Endothelial cell of umbilical vein (primary cell): Measurements from ENCODE around the gene C14orf119. TPM values are rescaled to one million over a fixed set of nuclear protein-coding genes. Genes with fewer than 3 reads are reported as not detected.

Source experiments
- BruUV-seq: library from RNA; stranded (reverse); fragments of 400-500 nt; replicated peaks from 2 replicates; lab custom pipeline; 2021; lab: Mats Ljungman, UMichigan
- CTCF ChIA-PET: fragments of 300-600, 350-600 bp; sonication (Branson Sonifier 250); formaldehyde crosslinking; loops from one replicate; lab custom pipeline; 2021; ENCODE audit warnings: antibody characterized with exemption, inconsistent platforms; lab: Charles Lee
- POLR2A ChIA-PET: fragments of 300-600, 350-600 bp; sonication (Branson Sonifier 250); formaldehyde crosslinking; loops from one replicate; lab custom pipeline; 2021; ENCODE audit warnings: antibody characterized with exemption, inconsistent platforms; lab: Charles Lee
- DNase-seq: peaks from one replicate; pipeline ENCODE4 v3.0.0-alpha.2; 2011; ENCODE audit warnings: low read depth, low spot score
- FAIRE-seq: peaks from 2 replicates; lab custom pipeline; 2011; peaks lifted over from hg19 to GRCh38; lab: Jason Lieb, UNC
- H2AFZ ChIP-seq: 2 replicates; pipeline ENCODE4 v1.6.0; 2012; ENCODE audit warnings: low read depth, low read length, control low read depth, inconsistent platforms
- H3K27ac ChIP-seq: 2 replicates; pipeline ENCODE4 v1.5.1; 2011; ENCODE audit warnings: low read depth, mild to moderate bottlenecking, control low read depth, low read length, moderate library complexity; ENCODE audit not compliant: insufficient read depth
- H3K27me3 ChIP-seq, 2 experiments: 2 replicates each; pipeline versions ENCODE4 v1.6.0 to v1.6.1; 2011; ENCODE audit warnings: low read length in 2 of 2, mixed read lengths in 1 of 2; ENCODE audit not compliant: control insufficient read depth in 2 of 2, insufficient read depth in 2 of 2
- H3K36me3 ChIP-seq, 2 experiments: 2 replicates in 1 of 2; 3 replicates in 1 of 2; pipeline ENCODE4 v1.5.1; 2011; ENCODE audit warnings: low read length in 2 of 2, mild to moderate bottlenecking in 1 of 2, moderate library complexity in 1 of 2; ENCODE audit not compliant: control insufficient read depth in 2 of 2, insufficient read depth in 2 of 2; ENCODE audit errors: extremely low read depth in 1 of 2
- H3K4me1 ChIP-seq: 3 replicates; pipeline ENCODE4 v1.5.1; 2011; ENCODE audit warnings: mild to moderate bottlenecking, low read length; ENCODE audit not compliant: control insufficient read depth, insufficient read depth; ENCODE audit errors: extremely low read depth
- H3K4me2 ChIP-seq: 2 replicates; pipeline ENCODE4 v1.6.1; 2011; ENCODE audit warnings: low read length, control low read depth, mixed read lengths; ENCODE audit not compliant: insufficient read depth
- H3K4me3 ChIP-seq, 3 experiments: fragments of 200-600 bp in 1 of 3; sonication (generic), shearing (Covaris generic) in 1 of 3; replicated peaks in 1 of 3; 2 replicates each; pipeline ENCODE4 v1.5.1; 2011 to 2016; ENCODE audit warnings: control low read depth in 3 of 3, low read length in 3 of 3, mild to moderate bottlenecking in 2 of 3, inconsistent platforms in 1 of 3, low read depth in 1 of 3, moderate library complexity in 1 of 3; ENCODE audit not compliant: insufficient read depth in 1 of 3
- H3K79me2 ChIP-seq: 2 replicates; pipeline ENCODE4 v1.6.0; 2012; ENCODE audit warnings: low read length, inconsistent platforms; ENCODE audit not compliant: control insufficient read depth, insufficient read depth
- H3K9ac ChIP-seq: replicated peaks from 2 replicates; pipeline ENCODE3; 2011; ENCODE audit warnings: low read length, control low read depth; ENCODE audit not compliant: insufficient read depth; ENCODE audit errors: extremely low read depth
- H3K9me1 ChIP-seq: replicated peaks from 3 replicates; pipeline ENCODE4 v1.6.0; 2011; ENCODE audit warnings: mild to moderate bottlenecking, low read length; ENCODE audit not compliant: control insufficient read depth, insufficient read depth; ENCODE audit errors: extremely low read depth
- H3K9me3 ChIP-seq: replicated peaks from 2 replicates; pipeline ENCODE4 v1.5.1; 2012; ENCODE audit warnings: low read length, inconsistent platforms; ENCODE audit not compliant: control insufficient read depth, insufficient read depth
- H4K20me1 ChIP-seq: replicated peaks from 2 replicates; pipeline ENCODE3; 2011; ENCODE audit warnings: mild to moderate bottlenecking, low read length; ENCODE audit not compliant: control insufficient read depth, insufficient read depth; ENCODE audit errors: extremely low read depth
- CTCF ChIP-seq, 2 donors: IDR thresholded peaks; 1 replicate in 1 of 2; 2 replicates in 1 of 2; pipeline ENCODE4 v1.5.1; 2011; ENCODE audit warnings: low read length in 2 of 2, mild to moderate bottlenecking in 2 of 2, moderate library complexity in 2 of 2, control low read depth in 1 of 2, inconsistent platforms in 1 of 2, low read depth in 1 of 2; ENCODE audit not compliant: insufficient read depth in 1 of 2; ENCODE audit errors: extremely low read depth in 1 of 2
- EZH2 ChIP-seq: IDR thresholded peaks from 2 replicates; pipeline ENCODE4 v1.6.1; 2012; ENCODE audit warnings: borderline replicate concordance, low read depth, mild to moderate bottlenecking, moderate library complexity, low read length, inconsistent platforms; ENCODE audit not compliant: severe bottlenecking
- MAX ChIP-seq: IDR thresholded peaks from 2 replicates; pipeline ENCODE4 v1.6.1; 2011; ENCODE audit not compliant: insufficient read depth, insufficient read length
- POLR2AphosphoS5 ChIP-seq: IDR thresholded peaks from 2 replicates; pipeline ENCODE4 v1.6.1; 2012; ENCODE audit warnings: low read depth, mild to moderate bottlenecking, control low read depth, low read length, moderate library complexity; ENCODE audit not compliant: insufficient read depth
- dilution Hi-C: fragments of 300-500 bp; cut with MboI; formaldehyde crosslinking; loops from one replicate; pipeline ENCODE4 v1.15.0; 2019; ENCODE audit warnings: low sequenced_read_pairs; ENCODE audit not compliant: extremely low pct_ligation_motif_present
- intact Hi-C: fragments of 100-400 bp; cut with micrococcal nuclease; formaldehyde crosslinking; loops from one replicate; pipeline ENCODE4 v1.10.0; 2022
- polyA plus RNA-seq, 4 experiments: library from polyadenylated mRNA; depleted of rRNA in 3 of 4; stranded (reverse) in 3 of 4; unstranded in 1 of 4; fragments of >200 nt; gene quantifications; 2 replicates each; pipeline versions ENCODE4 v1.2.1 to v1.2.3, GENCODE V29; 2011 to 2012; ENCODE audit warnings: missing spikeins in 1 of 4
- total RNA-seq: library from RNA; stranded (reverse); gene quantifications from 2 replicates; pipeline ENCODE4 v1.2.3, GENCODE V29; 2021

The C14orf119 gene
- total and polyA plus RNA-seq, 2 donors (not counting 3 experiments of a cell fraction or from before 2014, with no cell fraction given) = 58.3 to 60.5 TPM

- Histone ChIP-seq H3K36me3 (no peaks in the 10 kb centered on the region), H3K9me3 (no peaks in the 10 kb centered on the region), H4K20me1 (no peaks in the 10 kb centered on the region), H3K9me1 (no peaks in the 10 kb centered on the region), H3K4me2 (no peak overlapping the region), H3K27ac (no peak overlapping the region), H2AFZ (no peak overlapping the region), H3K79me2 (no peaks in the 10 kb centered on the region), H3K4me3 (no peak overlapping the region), H3K27me3 (no peaks in the 10 kb centered on the region), H3K9ac (no peak overlapping the region), H3K4me1 (peaks cover 24% of the 10 kb centered on the region)
- FAIRE-seq = no peak
- CTCF ChIA-PET = interaction anchor here (3.7 to 14.5 kb wide), 2 partner anchors 11 to 48 kb away, joined by 70 to 1289 read pairs; partner anchors contain the start of gene SLC7A8
- BruUV-seq = no TSS peak
- intact Hi-C loops = no loop called here
- POLR2A ChIA-PET = interaction anchor here (0.6 kb wide), 1 partner anchor 14 kb away, joined by 3 read pairs; no protein-coding TSS in a partner anchor
- TF ChIP-seq EZH2 (no peak), CTCF (IDR thresholded peaks at IDR 0.05; ENCODE audit: extremely low read depth in 1 of 2, insufficient read depth in 1 of 2, low read depth in 1 of 2, low read length in 2 of 2) (no peak), POLR2AphosphoS5 (no peak)
- DNase-seq = no peak
- dilution Hi-C loops = no loop called here
These were observed 36.2 kb downstream of the C14orf119 start for GRCh38 chr14:23131482-23131881.

- no peak overlapping the region for H3K9ac ChIP-seq
- peaks cover 28% of the 10 kb centered on the region for H3K4me1 ChIP-seq
- TF ChIP-seq MAX = no peak
- FAIRE-seq (no peak), DNase-seq (no peak)
- H3K4me2 ChIP-seq = no peak overlapping the region
- H3K27me3 ChIP-seq = no peaks in the 10 kb centered on the region
- BruUV-seq = no TSS peak
- no peaks in the 10 kb centered on the region for H3K36me3 ChIP-seq
- dilution Hi-C loops (no loop called here), intact Hi-C loops (no loop called here)
- no peaks in the 10 kb centered on the region for H4K20me1 ChIP-seq
- H3K9me3 ChIP-seq = no peaks in the 10 kb centered on the region
- CTCF ChIA-PET = interaction anchor here (0.7 kb wide), 1 partner anchor 38 kb away, joined by 3 read pairs; the partner anchor contains the start of genes ACIN1 and C14orf119
- no peaks in the 10 kb centered on the region for H3K9me1 ChIP-seq
- H3K27ac ChIP-seq = no peak overlapping the region
- H2AFZ ChIP-seq = no peak overlapping the region
- POLR2A ChIA-PET = no interaction called here
- no peak overlapping the region for H3K4me3 ChIP-seq
- H3K79me2 ChIP-seq = no peaks in the 10 kb centered on the region
These were observed 37.7 kb downstream of the C14orf119 start for GRCh38 chr14:23132970-23133369.
